K562 (cell line): ENCODE results near the gene ADAT2. TPM values are rescaled to one million over a fixed set of nuclear protein-coding genes. Genes with fewer than 3 reads are reported as not detected.
A peak's percentile ranks its signal among the peaks of the same experiment; 100 is the strongest.

Experiments used
- ATAC-seq: fragments of 200-7000 bp; cut with Tn5 transposase; 3 replicates; pipeline ENCODE4 v1.9.1; 2020; ENCODE audit warnings: moderate library complexity
- BruUV-seq: library from RNA; stranded (reverse); fragments of 400-500 nt; replicated peaks from 2 replicates; lab custom pipeline; 2021; lab: Mats Ljungman, UMichigan
- CTCF ChIA-PET: fragments of 300-600 bp; formaldehyde crosslinking; extraction: SDS; loops from one replicate; lab custom pipeline; 2021; ENCODE audit warnings: low intra/inter-chr PET ratio; lab: Yijun Ruan, JAX
- POLR2A ChIA-PET: fragments of 300-600, 350-650 bp; sonication (Branson Sonifier 250); formaldehyde crosslinking; extraction: SDS; loops from one replicate; lab custom pipeline; 2021; ENCODE audit warnings: antibody characterized with exemption, inconsistent platforms; lab: Yijun Ruan, JAX
- DNase-seq, 4 experiments: peaks; one replicate each; pipeline versions ENCODE4 v3.0.0 to v3.0.0-alpha.2; 2011 to 2018; ENCODE audit warnings: low spot score in 3 of 4, mixed read lengths in 3 of 4; ENCODE audit errors: extremely low read depth in 1 of 4
- FAIRE-seq: peaks from 2 replicates; lab custom pipeline; 2011; peaks lifted over from hg19 to GRCh38; lab: Jason Lieb, UNC
- H2AFZ ChIP-seq: 2 replicates; pipeline ENCODE4 v1.6.0; 2011; ENCODE audit warnings: low read depth, low read length, control low read depth, inconsistent platforms
- H3K27ac ChIP-seq: fragments of 200-600 bp; 3 replicates; pipeline ENCODE4 v1.8.0; 2011; ENCODE audit warnings: low read depth, mild to moderate bottlenecking, control low read depth, inconsistent platforms, low read length, moderate library complexity, mixed read lengths; ENCODE audit errors: extremely low read depth
- H3K27me3 ChIP-seq, 2 experiments: fragments of 300-600 bp in 1 of 2; 2 replicates in 1 of 2; 3 replicates in 1 of 2; pipeline versions ENCODE4 v1.6.0 to v1.8.0; 2011; ENCODE audit warnings: inconsistent platforms in 2 of 2, low read length in 2 of 2, mild to moderate bottlenecking in 1 of 2, mixed read lengths in 1 of 2, moderate library complexity in 1 of 2; ENCODE audit not compliant: control insufficient read depth in 2 of 2, insufficient read depth in 2 of 2
- H3K36me3 ChIP-seq: fragments of 300-600 bp; 3 replicates; pipeline ENCODE4 v1.8.0; 2011; ENCODE audit warnings: mild to moderate bottlenecking, low read length, inconsistent platforms; ENCODE audit not compliant: control insufficient read depth, insufficient read depth
- H3K4me1 ChIP-seq, 2 experiments: fragments of 200-600 bp in 1 of 2; replicated peaks in 1 of 2; 2 replicates in 1 of 2; 3 replicates in 1 of 2; pipeline versions ENCODE4 v1.5.1 to v1.8.0; 2011; ENCODE audit warnings: inconsistent platforms in 2 of 2, low read length in 2 of 2, mild to moderate bottlenecking in 1 of 2, mixed read lengths in 1 of 2, moderate library complexity in 1 of 2; ENCODE audit not compliant: control insufficient read depth in 2 of 2, insufficient read depth in 2 of 2
- H3K4me2 ChIP-seq: 2 replicates; pipeline ENCODE4 v1.6.1; 2011; ENCODE audit warnings: low read length, control low read depth, inconsistent platforms, mixed read lengths; ENCODE audit not compliant: insufficient read depth
- H3K4me3 ChIP-seq: fragments of 200-600 bp; sonication (generic), shearing (Covaris generic); 2 replicates; pipeline ENCODE4 v1.5.1; 2016; ENCODE audit warnings: control low read depth, inconsistent platforms
- H3K79me2 ChIP-seq: fragments of 200-600 bp; 3 replicates; pipeline ENCODE4 v1.8.0; 2011; ENCODE audit warnings: low read length, inconsistent platforms; ENCODE audit not compliant: control insufficient read depth, insufficient read depth
- H3K9ac ChIP-seq, 2 experiments: 2 replicates each; pipeline versions ENCODE4 v1.6.0 to v1.6.1; 2011; ENCODE audit warnings: low read depth in 2 of 2, low read length in 2 of 2, control low read depth in 1 of 2, inconsistent platforms in 1 of 2, mild to moderate bottlenecking in 1 of 2, mixed read lengths in 1 of 2; ENCODE audit not compliant: insufficient read depth in 1 of 2
- H3K9me1 ChIP-seq: one replicate; pipeline ENCODE4 v1.6.0; 2011; ENCODE audit warnings: inconsistent platforms, mild to moderate bottlenecking, low read length, moderate library complexity; ENCODE audit not compliant: control insufficient read depth, insufficient read depth
- H3K9me3 ChIP-seq: replicated peaks from 2 replicates; pipeline ENCODE4 v1.5.1; 2011; ENCODE audit warnings: low read depth, low read length, inconsistent platforms; ENCODE audit not compliant: control insufficient read depth, insufficient read depth
- H4K20me1 ChIP-seq: replicated peaks from 2 replicates; pipeline ENCODE4 v1.6.1; 2011; ENCODE audit warnings: low read length, inconsistent platforms, mixed read lengths; ENCODE audit not compliant: control insufficient read depth, insufficient read depth
- C11orf30 ChIP-seq: fragments of 450-650 bp; IDR thresholded peaks from 2 replicates; pipeline ENCODE4 v1.6.1; 2016; ENCODE audit warnings: low read depth, mild to moderate bottlenecking
- GTF2F1 ChIP-seq: IDR thresholded peaks from 2 replicates; pipeline ENCODE4 v1.6.1; 2011; ENCODE audit warnings: low read depth, low read length, improper control_type of control experiment
- MAFF ChIP-seq: IDR thresholded peaks from 2 replicates; pipeline ENCODE4 v1.6.1; 2012; ENCODE audit warnings: low read length, improper control_type of control experiment
- MAFG ChIP-seq: fragments of 450-650 bp; conservative IDR thresholded peaks from 2 replicates; pipeline ENCODE4 v1.6.1; 2016; ENCODE audit warnings: missing genetic modification characterization, missing compliant biosample characterization
- NR2F6 ChIP-seq: fragments of 450-650 bp; formaldehyde crosslinking; IDR thresholded peaks from 2 replicates; pipeline ENCODE4 v1.4.0; 2020; ENCODE audit warnings: mild to moderate bottlenecking
- ZNF316 ChIP-seq: fragments of 450-650 bp; IDR thresholded peaks from 2 replicates; pipeline ENCODE4 v1.6.1; 2016
- WGBS: fragments of 100-300 bp; shearing (Covaris generic); methylation state at CpG from one replicate; pipeline ENCODE4 v1.1.6; 2016; ENCODE audit warnings: low coverage, mixed read lengths; ENCODE audit not compliant: insufficient coverage; ENCODE audit errors: missing lambda C conversion rate; 5-methylcytosine and 5-hydroxymethylcytosine counted together
- in situ Hi-C: fragments of 300-500 bp; cut with MboI; formaldehyde crosslinking; loops from 4 replicates; pipeline ENCODE4 v1.15.0; 2018; ENCODE audit warnings: inconsistent platforms, mixed read lengths
- intact Hi-C: fragments of 100-400 bp; cut with micrococcal nuclease; formaldehyde crosslinking; loops from 2 replicates; pipeline ENCODE4 v1.14.2; 2022
- polyA plus RNA-seq, 8 experiments: library from polyadenylated mRNA; depleted of rRNA in 4 of 8; stranded (reverse) in 5 of 8; unstranded in 3 of 8; fragments of >200 nt; fragmentation: Nextera tagmentation in 2 of 8; fragmentation: Illumina TruSeq in 1 of 8; extraction: Ambion mirVana in 2 of 8; extraction: Trizol in 1 of 8; gene quantifications; 2 replicates each; pipeline versions ENCODE4 v1.2.1 to v1.2.3, GENCODE V29; 2011 to 2014; ENCODE audit warnings: inconsistent platforms in 1 of 8, missing spikeins in 1 of 8
- total RNA-seq, 7 experiments: library from RNA; depleted of rRNA in 6 of 7; stranded (reverse); fragments of >200 nt in 6 of 7; fragmentation: Illumina TruSeq in 2 of 7; extraction: Trizol in 2 of 7; gene quantifications; 2 replicates each; pipeline versions ENCODE4 v1.2.1 to v1.2.3, GENCODE V29; 2011 to 2021; ENCODE audit warnings: low replicate concordance in 1 of 7
- TF ChIP-seq, protein P1 (sequence below): fragments of 200-800 bp; sonication (Bioruptor generic); IDR thresholded peaks from 2 replicates; pipeline ENCODE4 v1.6.1; 2016; ENCODE audit warnings: missing genetic modification characterization, missing compliant biosample characterization
- TF ChIP-seq, protein P2 (sequence below), 2 experiments: fragments of 450-650 bp in 1 of 2; sonication (generic) in 1 of 2; formaldehyde crosslinking; conservative IDR thresholded peaks; 2 replicates each; pipeline versions ENCODE4 v1.4.0 to v1.8.1; 2020 to 2022; ENCODE audit warnings: mild to moderate bottlenecking in 1 of 2, missing genetic modification reagents in 1 of 2

Gene ADAT2
- total and polyA plus RNA-seq, 9 of the 15 experiments (the other 6 are each of a cell fraction or from before 2014, with no cell fraction given): 13.0 to 62.5 (median 31.7) TPM

DNA sequence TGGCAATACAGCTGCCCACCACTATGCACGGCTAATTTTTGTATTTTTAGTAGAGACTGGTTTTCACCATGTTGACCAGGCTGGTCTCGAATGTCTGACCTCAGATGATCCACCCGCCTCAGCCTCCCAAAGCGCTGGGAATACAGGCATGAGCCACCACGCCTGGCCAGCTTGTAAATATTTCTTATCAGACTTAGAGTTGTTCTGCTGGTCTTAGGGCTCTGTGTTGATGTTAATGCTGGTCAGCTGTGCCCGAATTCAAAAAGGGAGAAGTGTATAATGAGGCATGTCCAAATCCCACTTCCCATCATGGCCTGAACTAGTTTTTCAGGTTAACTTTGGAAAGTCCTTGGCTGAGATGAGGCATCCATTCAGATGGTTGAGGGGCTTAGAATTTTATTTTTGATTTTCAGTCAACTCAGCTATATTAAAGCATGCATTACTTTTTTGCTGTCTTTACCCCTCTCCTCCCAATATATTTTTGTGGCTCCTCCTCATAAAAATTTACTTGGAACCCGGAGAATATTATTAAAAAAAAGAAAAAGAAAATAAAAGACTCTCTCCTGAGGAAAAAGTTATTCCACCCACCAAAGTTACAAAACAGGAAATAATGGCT, 47.7 kb downstream of the ADAT2 start:
- Histone ChIP-seq H3K27ac (no peak overlapping the region), H3K9me3 (no peaks in the 10 kb centered on the region), H3K4me2 (no peak overlapping the region), H3K9me1 (no peaks in the 10 kb centered on the region), H3K79me2 (no peaks in the 10 kb centered on the region), H3K4me3 (no peak overlapping the region), H3K27me3 (peaks cover 30 to 36% of the 10 kb centered on the region in 2 experiments), H4K20me1 (0 out of 2 replicates have a peak, but pooled peaks cover 3% of the 10 kb centered on the region), H2AFZ (no peak overlapping the region), H3K4me1 (no peaks in the 10 kb centered on the region; a peak in 1 of 5 replicates), H3K9ac (no peak overlapping the region)
- ChIA-PET POLR2A (interaction anchor here (1.2 kb wide), 1 partner anchor 14 kb away, joined by 4 read pairs; no protein-coding TSS in a partner anchor), CTCF (interaction anchor here (0.6 kb wide), 1 partner anchor 123 kb away, joined by 4 read pairs; no protein-coding TSS in a partner anchor)
- no TSS peak for BruUV-seq
- intact Hi-C loops: no loop called here
- FAIRE-seq: no peak
- 5% methylated on average over 7 of the region's 7 CpGs for WGBS
- in situ Hi-C loops: no loop called here
- peak; percentile 68 for TF ChIP-seq ZNF316
- TF ChIP-seq, protein P1, sequence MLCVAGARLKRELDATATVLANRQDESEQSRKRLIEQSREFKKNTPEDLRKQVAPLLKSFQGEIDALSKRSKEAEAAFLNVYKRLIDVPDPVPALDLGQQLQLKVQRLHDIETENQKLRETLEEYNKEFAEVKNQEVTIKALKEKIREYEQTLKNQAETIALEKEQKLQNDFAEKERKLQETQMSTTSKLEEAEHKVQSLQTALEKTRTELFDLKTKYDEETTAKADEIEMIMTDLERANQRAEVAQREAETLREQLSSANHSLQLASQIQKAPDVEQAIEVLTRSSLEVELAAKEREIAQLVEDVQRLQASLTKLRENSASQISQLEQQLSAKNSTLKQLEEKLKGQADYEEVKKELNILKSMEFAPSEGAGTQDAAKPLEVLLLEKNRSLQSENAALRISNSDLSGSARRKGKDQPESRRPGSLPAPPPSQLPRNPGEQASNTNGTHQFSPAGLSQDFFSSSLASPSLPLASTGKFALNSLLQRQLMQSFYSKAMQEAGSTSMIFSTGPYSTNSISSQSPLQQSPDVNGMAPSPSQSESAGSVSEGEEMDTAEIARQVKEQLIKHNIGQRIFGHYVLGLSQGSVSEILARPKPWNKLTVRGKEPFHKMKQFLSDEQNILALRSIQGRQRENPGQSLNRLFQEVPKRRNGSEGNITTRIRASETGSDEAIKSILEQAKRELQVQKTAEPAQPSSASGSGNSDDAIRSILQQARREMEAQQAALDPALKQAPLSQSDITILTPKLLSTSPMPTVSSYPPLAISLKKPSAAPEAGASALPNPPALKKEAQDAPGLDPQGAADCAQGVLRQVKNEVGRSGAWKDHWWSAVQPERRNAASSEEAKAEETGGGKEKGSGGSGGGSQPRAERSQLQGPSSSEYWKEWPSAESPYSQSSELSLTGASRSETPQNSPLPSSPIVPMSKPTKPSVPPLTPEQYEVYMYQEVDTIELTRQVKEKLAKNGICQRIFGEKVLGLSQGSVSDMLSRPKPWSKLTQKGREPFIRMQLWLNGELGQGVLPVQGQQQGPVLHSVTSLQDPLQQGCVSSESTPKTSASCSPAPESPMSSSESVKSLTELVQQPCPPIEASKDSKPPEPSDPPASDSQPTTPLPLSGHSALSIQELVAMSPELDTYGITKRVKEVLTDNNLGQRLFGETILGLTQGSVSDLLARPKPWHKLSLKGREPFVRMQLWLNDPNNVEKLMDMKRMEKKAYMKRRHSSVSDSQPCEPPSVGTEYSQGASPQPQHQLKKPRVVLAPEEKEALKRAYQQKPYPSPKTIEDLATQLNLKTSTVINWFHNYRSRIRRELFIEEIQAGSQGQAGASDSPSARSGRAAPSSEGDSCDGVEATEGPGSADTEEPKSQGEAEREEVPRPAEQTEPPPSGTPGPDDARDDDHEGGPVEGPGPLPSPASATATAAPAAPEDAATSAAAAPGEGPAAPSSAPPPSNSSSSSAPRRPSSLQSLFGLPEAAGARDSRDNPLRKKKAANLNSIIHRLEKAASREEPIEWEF (CRISPR knock-in tag): no peak
- TF ChIP-seq GTF2F1: no peak
- TF ChIP-seq MAFG (tag): peak; percentile 53; the same call in 1 of the 2 replicates
- TF ChIP-seq MAFF: peak; percentile 35
- TF ChIP-seq NR2F6: no peak
- TF ChIP-seq, protein P2, sequence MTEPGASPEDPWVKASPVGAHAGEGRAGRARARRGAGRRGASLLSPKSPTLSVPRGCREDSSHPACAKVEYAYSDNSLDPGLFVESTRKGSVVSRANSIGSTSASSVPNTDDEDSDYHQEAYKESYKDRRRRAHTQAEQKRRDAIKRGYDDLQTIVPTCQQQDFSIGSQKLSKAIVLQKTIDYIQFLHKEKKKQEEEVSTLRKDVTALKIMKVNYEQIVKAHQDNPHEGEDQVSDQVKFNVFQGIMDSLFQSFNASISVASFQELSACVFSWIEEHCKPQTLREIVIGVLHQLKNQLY (CRISPR knock-in tag; conservative IDR thresholded peaks at IDR 0.05): no peak
- TF ChIP-seq C11orf30: peak; percentile 45; the same call in 1 of the 2 replicates
- TF ChIP-seq, all 486 proteins: peak for 4
- DNase-seq (no peak), ATAC-seq (no peak; the same call in 2 of the 3 replicates)
- no peaks in the 10 kb centered on the region for H3K36me3 ChIP-seq
